Spinal cord (tissue), 10 donors: Measurements from ENCODE around the gene PRKAG3. TPM values are rescaled to one million over a fixed set of nuclear protein-coding genes. Genes with fewer than 3 reads are reported as not detected.
"Not testable (repeated sequence)": the region's sequence is repeated elsewhere in the genome, so short reads cannot be mapped to it uniquely, and the experiment has no call there.

ENCODE experiments used
- DNase-seq, 6 donors: peaks; one replicate each; pipeline versions ENCODE4 v3.0.0 to v3.0.0-alpha.2; 2013 to 2015; ENCODE audit warnings: low spot score in 6 of 6, low read depth in 4 of 6
- H3K27ac ChIP-seq: one replicate; pipeline ENCODE4 v1.5.1; 2013; ENCODE audit warnings: low read depth, low read length, control low read depth
- H3K27me3 ChIP-seq: one replicate; pipeline ENCODE4 v1.6.1; 2013; ENCODE audit warnings: low read length; ENCODE audit not compliant: control insufficient read depth, insufficient read depth
- H3K36me3 ChIP-seq: one replicate; pipeline ENCODE4 v1.6.1; 2013; ENCODE audit warnings: low read length; ENCODE audit not compliant: control insufficient read depth, insufficient read depth
- H3K4me1 ChIP-seq: one replicate; pipeline ENCODE4 v1.6.1; 2013; ENCODE audit warnings: low read length; ENCODE audit not compliant: control insufficient read depth, insufficient read depth
- H3K4me3 ChIP-seq: one replicate; pipeline ENCODE4 v1.5.1; 2013; ENCODE audit warnings: low read depth, low read length, control low read depth
- H3K9me3 ChIP-seq: one replicate; pipeline ENCODE4 v1.6.1; 2013; ENCODE audit warnings: low read length; ENCODE audit not compliant: control insufficient read depth, insufficient read depth
- WGBS: methylation state at CpG from one replicate; pipeline ENCODE4 v1.1.5; 2013; ENCODE audit warnings: missing lambda C conversion rate; ENCODE audit not compliant: insufficient coverage; 5-methylcytosine and 5-hydroxymethylcytosine counted together
- polyA plus RNA-seq, 2 donors: library from polyadenylated mRNA; unstranded; fragments of 120-200 nt; gene quantifications; one replicate each; pipeline ENCODE4 v1.2.1, GENCODE V29; 2013; ENCODE audit not compliant: insufficient read length in 2 of 2
- total RNA-seq, 2 donors: library from RNA; depleted of rRNA in 1 of 2; stranded (reverse); fragments of 120-200 nt in 1 of 2; fragments of >200 nt in 1 of 2; gene quantifications; one replicate each; pipeline versions ENCODE4 v1.2.3 to v1.2.4, GENCODE V29; 2013 to 2014
- donor health status: healthy.

PRKAG3 gene
- total and polyA plus RNA-seq, 4 donors, result 0.06 to 0.23 TPM; not detected in 2

DNA sequence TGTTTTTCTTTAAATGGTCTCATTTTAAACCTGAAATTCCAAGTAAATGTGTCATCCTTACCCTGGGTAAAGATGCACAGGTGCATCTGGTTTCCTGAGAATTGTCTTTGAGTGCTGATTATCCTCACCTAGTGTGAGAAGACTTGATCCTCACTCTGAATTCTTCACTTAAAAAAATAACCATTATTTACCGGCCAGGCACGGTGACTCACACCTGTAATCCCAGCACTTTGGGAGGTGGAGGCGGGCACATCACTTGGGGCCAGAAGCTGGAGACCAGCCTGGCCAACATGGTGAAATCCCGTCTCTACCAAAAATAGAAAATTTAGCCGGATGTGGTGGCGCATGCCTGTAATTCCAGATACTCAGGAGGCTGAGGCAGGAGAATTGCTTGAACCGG is 18.1 kb upstream of the PRKAG3 start:
- 89% methylated on average over 7 of the region's 7 CpGs for WGBS
- no peak overlapping the region for H3K27ac ChIP-seq
- no peaks in the 10 kb centered on the region for H3K36me3 ChIP-seq
- H3K9me3 ChIP-seq, result no peaks in the 10 kb centered on the region
- H3K27me3 ChIP-seq, result peaks cover 49% of the 10 kb centered on the region
- H3K4me3 ChIP-seq, result no peak overlapping the region
- DNase-seq, result no peak
- H3K4me1 ChIP-seq, result peaks cover 5% of the 10 kb centered on the region

DNA sequence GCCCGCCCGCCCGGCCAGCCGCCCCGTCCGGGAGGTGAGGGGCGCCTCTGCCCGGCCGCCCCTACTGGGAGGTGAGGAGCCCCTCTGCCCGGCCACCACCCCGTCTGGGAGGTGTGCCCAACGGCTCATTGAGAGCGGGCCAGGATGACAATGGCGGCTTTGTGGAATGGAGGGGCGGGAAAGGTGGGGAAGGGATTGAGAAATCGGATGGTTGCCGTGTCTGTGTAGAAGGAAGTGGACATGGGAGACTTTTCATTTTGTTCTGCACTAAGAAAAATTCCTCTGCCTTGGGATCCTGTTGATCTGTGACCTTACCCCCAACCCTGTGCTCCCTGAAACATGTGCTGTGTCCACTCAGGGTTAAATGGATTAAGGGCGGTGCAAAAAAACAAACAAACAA is 15.4 kb upstream of the PRKAG3 start:
- not testable (repeated sequence) for H3K36me3 ChIP-seq, H3K4me3 ChIP-seq, DNase-seq, H3K9me3 ChIP-seq, H3K27ac ChIP-seq, H3K4me1 ChIP-seq
- H3K27me3 ChIP-seq, result peaks cover 22% of the 10 kb centered on the region
- WGBS, result 74% methylated on average over 4 of the region's 18 CpGs

DNA sequence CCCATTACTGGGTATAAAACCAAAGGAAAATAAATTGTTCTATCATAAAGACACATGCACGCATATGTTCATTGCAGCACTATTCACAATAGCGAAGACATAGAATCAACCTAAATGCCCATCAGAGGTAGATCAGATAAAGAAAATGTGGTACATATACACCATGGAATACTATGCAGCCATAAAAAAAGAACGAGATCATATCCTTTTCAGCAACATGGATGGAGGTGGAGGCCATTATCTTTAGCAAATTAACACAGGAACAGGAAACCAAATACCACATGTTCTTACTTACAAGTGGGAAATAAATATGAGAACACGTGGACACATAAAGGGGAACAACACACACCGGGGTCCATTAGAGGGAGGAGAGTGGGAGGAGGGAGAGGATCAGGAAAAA is 12.7 kb upstream of the PRKAG3 start:
- WGBS, result no CpG with 5 or more reads among the region's 5 CpGs
- not testable (repeated sequence) for DNase-seq, H3K36me3 ChIP-seq, H3K27me3 ChIP-seq, H3K27ac ChIP-seq, H3K4me3 ChIP-seq, H3K4me1 ChIP-seq, H3K9me3 ChIP-seq

DNA sequence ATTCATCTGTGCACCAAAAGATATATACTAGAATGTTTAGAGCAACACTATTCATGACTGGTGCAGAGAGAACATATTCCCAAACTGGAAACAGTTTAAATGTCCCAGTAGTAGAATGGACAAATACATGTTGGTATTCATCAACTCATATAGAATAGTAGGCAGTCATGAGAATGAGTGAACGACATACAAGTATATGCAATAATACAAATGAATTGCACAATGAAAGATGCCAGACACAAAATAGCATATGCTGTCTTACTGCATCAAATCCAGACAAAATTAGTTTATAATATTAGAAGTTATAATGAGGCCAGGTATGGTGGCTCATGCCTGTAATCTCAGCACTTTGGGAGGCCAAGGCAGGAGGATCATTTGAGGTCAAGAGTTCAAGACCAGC is 8.3 kb upstream of the PRKAG3 start:
- H3K9me3 ChIP-seq, result peaks cover 5% of the 10 kb centered on the region
- H3K4me1 ChIP-seq, result no peaks in the 10 kb centered on the region
- no peak overlapping the region for H3K4me3 ChIP-seq
- H3K27ac ChIP-seq, result no peak overlapping the region
- H3K36me3 ChIP-seq, result no peaks in the 10 kb centered on the region
- H3K27me3 ChIP-seq, result peaks cover 5% of the 10 kb centered on the region
- no CpG with 5 or more reads among the region's 1 CpG for WGBS
- DNase-seq, result no peak

DNA sequence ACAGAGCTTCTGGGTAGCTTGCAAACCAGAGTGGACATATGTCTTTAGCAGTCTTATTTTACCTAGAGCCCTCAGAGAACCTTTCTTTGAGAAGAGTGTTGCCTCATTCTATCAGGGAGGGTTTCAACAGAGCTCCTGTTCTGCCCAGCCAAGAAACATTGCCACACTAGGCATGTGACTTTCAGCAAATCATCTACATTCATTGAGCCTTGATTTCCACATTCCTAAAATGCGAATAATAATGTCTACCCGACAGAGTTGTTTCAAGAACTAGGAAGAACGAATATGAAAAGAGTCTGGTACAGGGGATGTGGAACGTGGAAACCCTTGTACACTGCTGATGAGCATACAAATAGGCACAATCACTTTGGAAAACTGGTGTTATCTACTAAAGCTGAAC is 7.8 kb upstream of the PRKAG3 start:
- no peak for DNase-seq
- Histone ChIP-seq H3K27me3 (peaks cover 5% of the 10 kb centered on the region), H3K9me3 (peaks cover 5% of the 10 kb centered on the region), H3K4me1 (no peaks in the 10 kb centered on the region), H3K27ac (no peak overlapping the region), H3K36me3 (no peaks in the 10 kb centered on the region), H3K4me3 (no peak overlapping the region)
- 60% methylated on average over 1 of the region's 4 CpGs for WGBS

DNA sequence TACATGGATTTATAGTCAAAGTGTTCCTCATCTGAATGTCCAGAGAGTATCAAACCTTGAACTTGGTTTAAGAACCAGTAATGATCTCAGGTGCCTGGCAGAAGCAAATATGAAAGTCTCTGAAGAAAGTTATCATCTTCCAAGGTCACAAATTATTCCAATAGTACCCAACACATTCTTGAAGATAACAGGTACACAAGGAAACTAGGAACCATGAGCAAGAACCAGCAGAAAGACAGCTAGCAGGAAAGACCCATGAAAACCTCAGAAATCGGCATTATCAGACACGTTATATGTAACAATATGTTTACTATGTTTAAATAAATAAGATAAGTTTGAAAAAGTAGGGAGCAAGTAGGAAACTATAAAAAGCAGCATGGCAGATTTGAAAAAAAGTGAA is 5.9 kb upstream of the PRKAG3 start:
- Histone ChIP-seq H3K4me1 (no peaks in the 10 kb centered on the region), H3K27me3 (peaks cover 9% of the 10 kb centered on the region), H3K36me3 (no peaks in the 10 kb centered on the region), H3K4me3 (no peak overlapping the region), H3K9me3 (peaks cover 5% of the 10 kb centered on the region), H3K27ac (no peak overlapping the region)
- DNase-seq, result no peak
- WGBS, result no CpG with 5 or more reads among the region's 2 CpGs

DNA sequence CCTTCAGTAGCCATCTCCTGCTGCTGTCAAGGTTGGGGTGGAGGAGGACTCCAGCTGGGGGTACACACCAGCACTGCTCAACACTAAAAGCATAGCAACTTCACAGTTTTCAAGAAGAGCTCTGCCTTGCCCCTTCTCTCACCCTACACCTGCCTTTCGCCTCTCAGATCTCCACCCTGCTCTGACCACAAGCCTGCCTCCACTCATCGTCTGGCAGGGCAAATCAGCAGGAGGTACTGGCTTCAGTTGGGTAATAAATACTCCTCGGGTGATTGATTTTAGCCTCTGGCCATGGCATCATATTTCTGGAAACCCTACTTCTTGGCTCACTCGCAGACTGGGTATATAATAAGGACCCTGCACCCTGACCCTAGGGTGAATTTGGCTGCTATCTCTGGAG is 3.1 kb upstream of the PRKAG3 start:
- Histone ChIP-seq H3K4me3 (no peak overlapping the region), H3K36me3 (no peaks in the 10 kb centered on the region), H3K27me3 (peaks cover 9% of the 10 kb centered on the region), H3K4me1 (no peaks in the 10 kb centered on the region), H3K27ac (no peak overlapping the region), H3K9me3 (peaks cover 5% of the 10 kb centered on the region)
- WGBS, result 61% methylated on average over 3 of the region's 4 CpGs
- no peak for DNase-seq

DNA sequence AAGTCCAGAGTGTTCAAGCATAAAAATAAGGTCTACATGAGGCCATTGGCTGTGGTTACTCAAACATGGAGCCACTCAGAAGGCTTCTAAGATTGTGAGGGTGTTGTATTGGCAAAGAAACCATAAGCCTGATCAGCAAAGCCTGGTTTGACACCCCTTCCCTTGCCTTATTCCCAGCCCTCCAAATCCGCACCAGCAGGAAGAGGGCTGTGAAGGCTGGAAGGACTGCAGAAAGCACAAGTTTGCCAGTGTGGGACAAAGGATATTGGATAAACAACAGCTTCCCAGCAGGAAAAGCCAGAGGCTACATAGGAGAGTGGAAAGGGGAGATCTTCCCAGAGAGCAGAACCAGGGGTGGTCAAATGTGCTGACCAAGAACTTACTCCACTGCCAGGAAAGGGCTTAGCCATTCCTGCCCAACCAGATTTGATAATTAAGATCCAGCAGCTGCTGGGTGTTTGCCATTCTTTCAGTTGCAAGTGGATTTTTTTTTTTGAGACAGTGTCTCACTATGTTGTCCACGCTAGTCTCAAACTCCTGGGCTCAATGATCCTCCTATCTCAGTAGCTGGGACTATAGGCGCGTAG is 1.5 kb upstream of the PRKAG3 start:
- WGBS, result 100% methylated on average over 1 of the region's 4 CpGs
- H3K4me1 ChIP-seq, result no peaks in the 10 kb centered on the region
- no peak overlapping the region for H3K4me3 ChIP-seq
- no peak overlapping the region for H3K27ac ChIP-seq
- no peaks in the 10 kb centered on the region for H3K36me3 ChIP-seq
- no peak for DNase-seq
- peaks cover 4% of the 10 kb centered on the region for H3K27me3 ChIP-seq
- peaks cover 5% of the 10 kb centered on the region for H3K9me3 ChIP-seq

DNA sequence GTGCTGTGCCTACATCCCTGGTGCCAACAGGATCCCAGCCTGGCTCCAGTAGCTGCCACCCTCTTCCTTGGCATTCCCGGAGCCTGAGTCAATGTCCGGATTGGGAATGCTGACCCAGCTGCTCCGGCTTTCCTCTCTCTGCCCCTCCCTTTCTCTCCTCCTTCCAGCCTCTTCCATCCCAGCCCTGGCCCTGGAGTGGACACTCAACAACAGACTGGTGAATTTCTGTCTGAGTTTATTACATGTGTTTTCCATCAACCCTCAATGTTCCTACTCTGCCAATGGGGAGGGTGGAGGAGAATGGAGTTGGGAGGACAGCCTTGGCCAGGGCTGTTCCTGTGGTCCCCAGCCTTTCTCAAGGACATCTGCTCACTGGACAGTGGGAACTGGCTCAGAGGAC is 917 bp upstream of the PRKAG3 start:
- no peak overlapping the region for H3K27ac ChIP-seq
- no peaks in the 10 kb centered on the region for H3K9me3 ChIP-seq
- H3K36me3 ChIP-seq, result no peaks in the 10 kb centered on the region
- WGBS, result 88% methylated on average over 1 of the region's 3 CpGs
- H3K4me3 ChIP-seq, result no peak overlapping the region
- no peaks in the 10 kb centered on the region for H3K4me1 ChIP-seq
- H3K27me3 ChIP-seq, result peaks cover 4% of the 10 kb centered on the region
- DNase-seq, result no peak

DNA sequence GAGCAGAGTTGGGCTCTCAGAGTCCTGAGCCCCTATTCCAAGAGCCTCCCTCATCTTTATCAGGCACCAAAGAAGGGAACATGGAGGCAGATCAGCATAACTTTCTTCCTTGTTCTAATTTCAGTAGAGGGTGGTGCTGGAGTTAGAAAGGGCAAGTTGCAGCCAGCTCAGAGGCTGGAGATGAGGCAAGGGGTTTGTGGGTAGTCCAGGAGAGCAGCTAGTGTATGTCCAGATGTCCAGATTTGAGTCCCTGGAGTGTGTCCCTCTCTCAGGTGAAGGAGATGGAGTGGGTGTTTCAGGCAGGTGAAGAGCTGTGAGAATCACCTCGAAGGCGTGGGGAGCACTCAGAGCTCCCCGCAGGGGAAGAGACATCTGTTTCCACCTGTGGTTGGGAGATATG is 478 bp upstream of the PRKAG3 start:
- 94% methylated on average over 3 of the region's 3 CpGs for WGBS
- no peak overlapping the region for H3K27ac ChIP-seq
- no peaks in the 10 kb centered on the region for H3K4me1 ChIP-seq
- H3K4me3 ChIP-seq, result no peak overlapping the region
- peaks cover 4% of the 10 kb centered on the region for H3K27me3 ChIP-seq
- no peak for DNase-seq
- no peaks in the 10 kb centered on the region for H3K36me3 ChIP-seq
- no peaks in the 10 kb centered on the region for H3K9me3 ChIP-seq
